ENCODE data around the gene CDC42. TPM values are rescaled to one million over a fixed set of nuclear protein-coding genes. Genes with fewer than 3 reads are reported as not detected.

The CDC42 gene
- total and polyA plus RNA-seq, 2 donors (not counting 1 experiment from before 2014, with no cell fraction given) = 325 to 446 TPM

DNA sequence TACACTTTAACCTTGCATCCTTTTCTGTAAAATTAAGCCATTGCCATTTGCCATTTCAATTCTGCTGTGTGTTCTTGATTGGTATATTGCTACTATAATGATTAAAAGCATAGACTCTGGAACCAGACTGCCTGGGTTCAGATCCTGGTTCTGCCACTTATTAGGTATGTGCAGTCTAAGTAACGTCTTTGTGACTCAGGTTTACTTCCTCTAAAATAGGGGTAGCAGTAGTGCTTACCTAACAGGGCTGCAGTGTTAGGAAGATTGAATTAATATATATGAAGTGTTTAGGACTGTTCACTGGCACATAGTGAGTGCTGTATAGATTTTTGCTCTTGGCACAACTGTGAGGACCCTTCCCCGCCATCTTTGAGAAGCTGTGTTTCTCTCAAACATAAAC, 4.4 kb downstream of the CDC42 start:
- Histone ChIP-seq H3K27ac (ENCODE audit: insufficient read depth, low read length) (no peak overlapping the region), H3K4me2 (ENCODE audit: extremely low read depth, insufficient read depth, low read length) (no peak overlapping the region), H3K4me3 (replicated peaks in 1 of 4; ENCODE audit: control extremely low read depth in 1 of 4, insufficient read depth in 1 of 4, low read depth in 3 of 4, low read length in 4 of 4) (no peak overlapping the region), H3K36me3 (ENCODE audit: control insufficient read depth, insufficient read depth, low read length) (no peaks in the 10 kb centered on the region), H3K27me3 (ENCODE audit: control insufficient read depth, insufficient read depth, low read length) (no peaks in the 10 kb centered on the region), H3K9me3 (ENCODE audit: control insufficient read depth, insufficient read depth, low read depth, low read length) (no peaks in the 10 kb centered on the region), H3K9ac (ENCODE audit: insufficient read depth, low read length) (no peak overlapping the region), H3K79me2 (ENCODE audit: control insufficient read depth, insufficient read depth, low read length) (peaks cover 87% of the 10 kb centered on the region), H4K20me1 (ENCODE audit: control insufficient read depth, extremely low read depth, insufficient read depth, low read length) (peaks cover 26% of the 10 kb centered on the region), H3K4me1 (ENCODE audit: control insufficient read depth, extremely low read depth, insufficient read depth, low read length) (peaks cover 8% of the 10 kb centered on the region), H2AFZ (ENCODE audit: low read length) (no peak overlapping the region)
- DNase-seq (ENCODE audit: low read depth in 2 of 2) = no peak
- TF ChIP-seq, protein P1, sequence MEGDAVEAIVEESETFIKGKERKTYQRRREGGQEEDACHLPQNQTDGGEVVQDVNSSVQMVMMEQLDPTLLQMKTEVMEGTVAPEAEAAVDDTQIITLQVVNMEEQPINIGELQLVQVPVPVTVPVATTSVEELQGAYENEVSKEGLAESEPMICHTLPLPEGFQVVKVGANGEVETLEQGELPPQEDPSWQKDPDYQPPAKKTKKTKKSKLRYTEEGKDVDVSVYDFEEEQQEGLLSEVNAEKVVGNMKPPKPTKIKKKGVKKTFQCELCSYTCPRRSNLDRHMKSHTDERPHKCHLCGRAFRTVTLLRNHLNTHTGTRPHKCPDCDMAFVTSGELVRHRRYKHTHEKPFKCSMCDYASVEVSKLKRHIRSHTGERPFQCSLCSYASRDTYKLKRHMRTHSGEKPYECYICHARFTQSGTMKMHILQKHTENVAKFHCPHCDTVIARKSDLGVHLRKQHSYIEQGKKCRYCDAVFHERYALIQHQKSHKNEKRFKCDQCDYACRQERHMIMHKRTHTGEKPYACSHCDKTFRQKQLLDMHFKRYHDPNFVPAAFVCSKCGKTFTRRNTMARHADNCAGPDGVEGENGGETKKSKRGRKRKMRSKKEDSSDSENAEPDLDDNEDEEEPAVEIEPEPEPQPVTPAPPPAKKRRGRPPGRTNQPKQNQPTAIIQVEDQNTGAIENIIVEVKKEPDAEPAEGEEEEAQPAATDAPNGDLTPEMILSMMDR (conservative IDR thresholded peaks at IDR 0.05 in 1 of 2, IDR thresholded peaks at IDR 0.05 in 1 of 2; ENCODE audit: low read depth in 1 of 2, low read length in 2 of 2) = no peak
- TF ChIP-seq EZH2 (IDR thresholded peaks at IDR 0.05; ENCODE audit: low read length, missing control alignments) = no peak

DNA sequence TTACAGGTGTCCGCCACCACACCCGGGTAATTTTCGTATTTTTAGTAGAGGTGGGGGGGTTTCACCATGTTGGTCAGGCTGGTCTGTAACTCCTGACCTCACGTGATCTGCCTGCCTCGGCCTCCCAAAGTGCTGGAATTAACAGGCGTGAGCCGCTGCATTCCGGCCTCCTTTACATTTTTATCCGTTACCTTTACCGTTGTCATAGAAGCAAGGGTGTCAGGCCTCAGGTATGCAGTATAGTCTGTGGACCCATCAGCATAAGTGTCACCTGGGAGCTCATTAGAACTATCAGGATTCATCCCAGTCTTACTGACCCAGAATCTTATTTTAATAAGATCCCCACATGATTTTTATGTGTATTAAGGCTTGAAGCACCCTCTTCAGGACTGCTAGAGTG, 5.4 kb downstream of the CDC42 start:
- Histone ChIP-seq H3K79me2 (ENCODE audit: control insufficient read depth, insufficient read depth, low read length) (peaks cover 94% of the 10 kb centered on the region), H3K4me2 (ENCODE audit: extremely low read depth, insufficient read depth, low read length) (no peak overlapping the region), H3K27ac (ENCODE audit: insufficient read depth, low read length) (no peak overlapping the region), H2AFZ (ENCODE audit: low read length) (no peak overlapping the region), H3K36me3 (ENCODE audit: control insufficient read depth, insufficient read depth, low read length) (no peaks in the 10 kb centered on the region), H3K9ac (ENCODE audit: insufficient read depth, low read length) (no peak overlapping the region), H3K27me3 (ENCODE audit: control insufficient read depth, insufficient read depth, low read length) (no peaks in the 10 kb centered on the region), H3K4me1 (ENCODE audit: control insufficient read depth, extremely low read depth, insufficient read depth, low read length) (peaks cover 8% of the 10 kb centered on the region), H4K20me1 (ENCODE audit: control insufficient read depth, extremely low read depth, insufficient read depth, low read length) (peaks cover 26% of the 10 kb centered on the region), H3K4me3 (replicated peaks in 1 of 4; ENCODE audit: control extremely low read depth in 1 of 4, insufficient read depth in 1 of 4, low read depth in 3 of 4, low read length in 4 of 4) (no peak overlapping the region), H3K9me3 (ENCODE audit: control insufficient read depth, insufficient read depth, low read depth, low read length) (no peaks in the 10 kb centered on the region)
- DNase-seq (ENCODE audit: low read depth in 2 of 2) = no peak
- TF ChIP-seq, protein P1 (conservative IDR thresholded peaks at IDR 0.05 in 1 of 2, IDR thresholded peaks at IDR 0.05 in 1 of 2; ENCODE audit: low read depth in 1 of 2, low read length in 2 of 2) = no peak
- no peak for TF ChIP-seq EZH2 (IDR thresholded peaks at IDR 0.05; ENCODE audit: low read length, missing control alignments)

DNA sequence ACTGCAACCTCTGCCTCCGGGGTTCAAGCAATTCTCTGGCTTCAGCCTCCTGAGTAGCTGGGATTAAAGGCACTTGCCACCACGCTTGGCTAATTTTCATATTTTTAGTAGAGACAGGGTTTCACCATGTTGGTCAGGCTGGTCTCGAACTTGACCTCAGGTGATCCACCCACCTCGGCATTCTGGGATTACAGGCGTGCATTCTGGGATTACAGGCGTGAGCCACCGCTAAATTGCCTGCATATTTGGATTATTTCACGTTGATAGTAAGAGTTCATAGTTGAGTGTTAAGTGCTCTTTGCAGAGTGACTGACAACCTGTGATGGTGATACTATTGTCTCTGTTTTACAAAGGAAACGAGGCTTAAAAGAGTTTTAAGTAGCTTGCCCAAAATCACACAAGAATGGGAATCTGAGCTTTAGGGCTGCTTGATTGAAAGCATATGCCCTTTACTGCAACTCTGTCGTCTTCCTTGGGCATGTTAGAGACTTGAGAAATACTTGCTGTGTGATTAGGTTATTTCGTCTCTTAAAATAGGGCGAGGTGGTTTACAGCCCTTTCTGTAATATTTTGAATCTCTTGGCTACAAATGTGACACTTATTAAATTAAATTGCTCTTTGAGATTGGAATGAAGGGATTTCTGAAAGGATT, 12.4 kb downstream of the CDC42 start:
- TF ChIP-seq, protein P1 (conservative IDR thresholded peaks at IDR 0.05 in 1 of 2, IDR thresholded peaks at IDR 0.05 in 1 of 2; ENCODE audit: low read depth in 1 of 2, low read length in 2 of 2) = no peak
- no peak for TF ChIP-seq EZH2 (IDR thresholded peaks at IDR 0.05; ENCODE audit: low read length, missing control alignments)
- Histone ChIP-seq H3K27ac (ENCODE audit: insufficient read depth, low read length) (no peak overlapping the region), H3K9ac (ENCODE audit: insufficient read depth, low read length) (no peak overlapping the region), H3K79me2 (ENCODE audit: control insufficient read depth, insufficient read depth, low read length) (peaks cover 99% of the 10 kb centered on the region), H3K4me2 (ENCODE audit: extremely low read depth, insufficient read depth, low read length) (no peak overlapping the region), H2AFZ (ENCODE audit: low read length) (no peak overlapping the region), H3K9me3 (ENCODE audit: control insufficient read depth, insufficient read depth, low read depth, low read length) (no peaks in the 10 kb centered on the region), H3K4me1 (ENCODE audit: control insufficient read depth, extremely low read depth, insufficient read depth, low read length) (no peaks in the 10 kb centered on the region), H3K36me3 (ENCODE audit: control insufficient read depth, insufficient read depth, low read length) (peaks cover 3% of the 10 kb centered on the region), H3K27me3 (ENCODE audit: control insufficient read depth, insufficient read depth, low read length) (no peaks in the 10 kb centered on the region), H4K20me1 (ENCODE audit: control insufficient read depth, extremely low read depth, insufficient read depth, low read length) (peaks cover 22% of the 10 kb centered on the region), H3K4me3 (replicated peaks in 1 of 4; ENCODE audit: control extremely low read depth in 1 of 4, insufficient read depth in 1 of 4, low read depth in 3 of 4, low read length in 4 of 4) (no peak overlapping the region)
- no peak for DNase-seq (ENCODE audit: low read depth in 2 of 2)
